Omental fat pad (tissue), 4 donors: ENCODE results near the gene MON1B. TPM values are rescaled to one million over a fixed set of nuclear protein-coding genes. Genes with fewer than 3 reads are reported as not detected.
"Not testable (repeated sequence)": the region's sequence is repeated elsewhere in the genome, so short reads cannot be mapped to it uniquely, and the experiment has no call there.

Source experiments
- ATAC-seq: fragments of 150-250 bp; one replicate; pipeline ENCODE4 v1.9.1; 2016; ENCODE audit warnings: mild to moderate bottlenecking, moderate library complexity; ENCODE audit not compliant: low FRiP score
- DNase-seq: peaks from one replicate; pipeline ENCODE4 v3.0.0-alpha.2; 2019; ENCODE audit warnings: low spot score
- CTCF ChIP-seq, 3 donors: fragments of 450-650 bp; IDR thresholded peaks; one replicate each; pipeline ENCODE4 v1.5.1; 2016 to 2017; ENCODE audit warnings: antibody characterized with exemption in 3 of 3, mild to moderate bottlenecking in 3 of 3, moderate library complexity in 2 of 3
- total RNA-seq, 4 donors: library from RNA; depleted of rRNA; stranded (reverse); fragments of >200 nt; gene quantifications; one replicate each; pipeline ENCODE4 v1.1.0, GENCODE V29; 2016

MON1B gene
- total RNA-seq, 4 donors from 2014 or later = 19.0 to 27.6 (median 25.2) TPM

- no peak for DNase-seq
- no peak for TF ChIP-seq CTCF (IDR thresholded peaks at IDR 0.05)
- no peak for ATAC-seq
Measured at GRCh38 chr16:77238593-77238992, 47.6 kb downstream of the MON1B start.

GRCh38 chr16:77242471-77242870 is 51.5 kb downstream of the MON1B start:
- not testable (repeated sequence) for DNase-seq, ATAC-seq

GRCh38 chr16:77246150-77246549 is 55.2 kb downstream of the MON1B start:
- TF ChIP-seq CTCF (IDR thresholded peaks at IDR 0.05) = no peak
- DNase-seq (no peak), ATAC-seq (no peak)

GRCh38 chr16:77250400-77250799 is 59.4 kb downstream of the MON1B start:
- ATAC-seq (no peak), DNase-seq (no peak)
- TF ChIP-seq CTCF (IDR thresholded peaks at IDR 0.05) = no peak

Other genes with a start within 250 kb of the MON1B start
- under 1 TPM in 3 of 4 donors, not detected in 1; 0.56 to 0.84 (median 0.69) TPM for gene SYCE1L, start 8.2 kb downstream of the MON1B start, total RNA-seq
- 10 to 100 TPM in 1 of 4 donors, 1 to 10 TPM in 3; 2.8 to 21.1 (median 7.8) TPM for gene ADAMTS18, start 243.8 kb downstream of the MON1B start, total RNA-seq